Keratinocyte (primary cell): ENCODE measurements around the gene ITPR2.
"Not testable (repeated sequence)": the region's sequence is repeated elsewhere in the genome, so short reads cannot be mapped to it uniquely, and the experiment has no call there.

Experiments used
- CTCF ChIP-seq, 3 experiments: IDR thresholded peaks in 1 of 3; conservative IDR thresholded peaks in 1 of 3; optimal IDR thresholded peaks in 1 of 3; 2 replicates in 2 of 3; 3 replicates in 1 of 3; pipeline versions ENCODE3 to v1.5.1; 2011; ENCODE audit warnings: low read length in 3 of 3, mild to moderate bottlenecking in 3 of 3, moderate library complexity in 2 of 3, control low read depth in 1 of 3, inconsistent platforms in 1 of 3; ENCODE audit not compliant: insufficient read depth in 2 of 3; ENCODE audit errors: extremely low read depth in 1 of 3
- EZH2 ChIP-seq: IDR thresholded peaks from one replicate; pipeline ENCODE4 v1.6.1; 2012; ENCODE audit warnings: inconsistent platforms, mild to moderate bottlenecking, low read length, moderate library complexity

GRCh38 chr12:26433701-26434100 is 399.3 kb downstream of the ITPR2 start:
- TF ChIP-seq CTCF (optimal IDR thresholded peaks at IDR 0.05 in 1 of 3, IDR thresholded peaks at IDR 0.05 in 1 of 3, conservative IDR thresholded peaks at IDR 0.05 in 1 of 3; ENCODE audit: extremely low read depth in 1 of 3, insufficient read depth in 2 of 3, low read length in 3 of 3); EZH2: not testable (repeated sequence)
